PC-3 (cell line): ENCODE measurements around the gene MYO19. TPM values are rescaled to one million over a fixed set of nuclear protein-coding genes. Genes with fewer than 3 reads are reported as not detected.

ENCODE experiments used
- ATAC-seq: fragments of 200-7000 bp; cut with Tn5 transposase; 2 replicates; pipeline ENCODE4 v1.9.1; 2020; ENCODE audit warnings: mild to moderate bottlenecking, moderate library complexity
- BruUV-seq: library from RNA; stranded (reverse); fragments of 400-500 nt; replicated peaks from 2 replicates; lab custom pipeline; 2021; lab: Mats Ljungman, UMichigan
- CTCF ChIA-PET: fragments of 300-600 bp; sonication (Branson Sonifier 250); formaldehyde crosslinking; loops from one replicate; lab custom pipeline; 2022; ENCODE audit warnings: antibody characterized with exemption; lab: Charles Lee
- POLR2A ChIA-PET: fragments of 300-600 bp; sonication (Branson Sonifier 250); formaldehyde crosslinking; loops from one replicate; lab custom pipeline; 2022; ENCODE audit warnings: antibody characterized with exemption; ENCODE audit not compliant: unreplicated experiment; lab: Charles Lee
- DNase-seq: peaks from one replicate; pipeline ENCODE4 v3.0.0-alpha.2; 2015
- H2AFZ ChIP-seq: fragments of 300-600 bp; sonication (generic); 2 replicates; pipeline ENCODE4 v1.6.0; 2016; ENCODE audit warnings: antibody characterized with exemption, low read length
- H3F3A ChIP-seq: fragments of 300-600 bp; sonication (generic); one replicate; pipeline ENCODE4 v1.6.0; 2017; ENCODE audit warnings: antibody characterized with exemption, low read length, control low read depth, mild to moderate bottlenecking; ENCODE audit not compliant: unreplicated experiment
- H3K27ac ChIP-seq: fragments of 300-600 bp; sonication (generic); 2 replicates; pipeline ENCODE4 v1.5.1; 2016; ENCODE audit warnings: mild to moderate bottlenecking, low read length
- H3K27me3 ChIP-seq: fragments of 300-600 bp; sonication (generic); 2 replicates; pipeline ENCODE4 v1.6.1; 2016; ENCODE audit warnings: low read length, mixed read lengths
- H3K36me3 ChIP-seq: fragments of 300-600 bp; sonication (generic); 2 replicates; pipeline ENCODE4 v1.6.1; 2016; ENCODE audit warnings: low read depth, mixed run types, low read length, mixed read lengths
- H3K4me1 ChIP-seq: fragments of 300-600 bp; sonication (generic); 2 replicates; pipeline ENCODE4 v1.5.1; 2016; ENCODE audit warnings: low read length; ENCODE audit not compliant: insufficient read depth
- H3K4me2 ChIP-seq: fragments of 300-600 bp; sonication (generic); 2 replicates; pipeline ENCODE4 v1.6.0; 2016; ENCODE audit warnings: low read length
- H3K4me3 ChIP-seq: fragments of 300-600 bp; sonication (generic); 2 replicates; pipeline ENCODE4 v1.5.1; 2016; ENCODE audit warnings: mild to moderate bottlenecking, low read length, mixed read lengths
- H3K79me2 ChIP-seq: fragments of 300-600 bp; sonication (generic); 2 replicates; pipeline ENCODE4 v1.6.1; 2017; ENCODE audit warnings: low read length, mixed read lengths
- H3K9ac ChIP-seq: fragments of 300-600 bp; sonication (generic); 2 replicates; pipeline ENCODE4 v1.6.0; 2016; ENCODE audit warnings: mild to moderate bottlenecking, low read length
- H3K9me2 ChIP-seq: fragments of 300-600 bp; sonication (generic); replicated peaks from 2 replicates; pipeline ENCODE4 v1.6.1; 2016; ENCODE audit warnings: mixed run types, low read length, mixed read lengths
- H3K9me3 ChIP-seq: fragments of 300-600 bp; sonication (generic); 2 replicates; pipeline ENCODE4 v1.6.1; 2016; ENCODE audit warnings: low read length, mixed read lengths
- H4K20me1 ChIP-seq: fragments of 300-600 bp; sonication (generic); 2 replicates; pipeline ENCODE4 v1.6.1; 2016; ENCODE audit warnings: low read length, mixed read lengths
- EZH2 ChIP-seq: fragments of 300-600 bp; sonication (generic); IDR thresholded peaks from one replicate; pipeline ENCODE4 v1.6.1; 2017; ENCODE audit warnings: antibody characterized with exemption, mild to moderate bottlenecking, low read length; ENCODE audit not compliant: unreplicated experiment
- EZH2phosphoT487 ChIP-seq: fragments of 300-600 bp; sonication (generic); IDR thresholded peaks from 2 replicates; pipeline ENCODE4 v1.6.1; 2018; ENCODE audit warnings: mild to moderate bottlenecking, antibody characterized with exemption, low read length, borderline replicate concordance
- intact Hi-C: fragments of 100-400 bp; cut with micrococcal nuclease; formaldehyde crosslinking; loops from 2 replicates; pipeline ENCODE4 v1.9.0; 2023
- total RNA-seq: library from RNA; depleted of rRNA; stranded (reverse); fragments of >200 nt; gene quantifications from 2 replicates; pipeline ENCODE4 v1.2.3, GENCODE V29; 2014
- TF ChIP-seq, protein P1 (sequence below): fragments of 300-600 bp; sonication (generic); conservative IDR thresholded peaks from 2 replicates; pipeline ENCODE4 v1.5.1; 2017; ENCODE audit warnings: antibody characterized with exemption, low read depth, mild to moderate bottlenecking, low read length

MYO19 gene
- total RNA-seq, 1 experiment from 2014 or later, result 143 TPM

DNA sequence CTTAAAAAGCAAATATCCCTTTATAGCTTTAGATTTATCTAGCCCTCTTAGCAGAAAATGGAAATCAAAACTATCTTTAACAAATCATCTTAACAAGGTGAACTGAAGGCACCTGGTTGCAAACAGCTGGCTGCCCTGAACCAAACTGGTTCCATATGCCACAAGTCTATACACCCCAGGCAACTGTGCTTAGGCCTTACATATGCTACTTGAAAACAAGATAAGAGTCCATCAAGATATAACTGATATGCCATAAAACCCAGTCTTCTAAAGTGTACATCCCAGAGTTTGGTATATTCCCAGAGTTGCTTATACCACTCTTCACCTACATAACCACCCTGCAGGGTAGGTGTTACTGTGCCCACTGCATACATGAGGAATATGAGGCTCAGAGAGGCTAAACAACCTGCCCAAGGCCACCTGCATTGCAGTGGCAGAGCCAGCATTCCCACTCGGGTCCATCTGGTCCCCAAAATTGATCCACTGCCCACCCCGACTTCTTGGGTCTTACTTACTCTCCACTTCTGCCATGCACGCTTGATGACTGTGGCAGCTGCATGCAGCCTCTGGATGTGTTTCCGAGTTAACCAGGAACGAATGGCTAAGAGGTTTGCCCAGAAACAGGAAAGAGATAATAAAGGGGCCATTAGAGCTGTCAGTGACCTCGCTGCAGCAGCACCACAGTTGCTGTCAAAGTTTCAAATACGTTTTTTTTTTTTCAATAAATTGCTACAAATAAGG is 35.9 kb downstream of the MYO19 start:
- Histone ChIP-seq H3K4me2 (no peak overlapping the region), H3K27me3 (no peaks in the 10 kb centered on the region), H3K9ac (no peak overlapping the region), H4K20me1 (no peaks in the 10 kb centered on the region), H3K9me2 (no peaks in the 10 kb centered on the region), H2AFZ (no peak overlapping the region), H3K4me1 (no peaks in the 10 kb centered on the region), H3F3A (no peaks in the 10 kb centered on the region), H3K9me3 (no peaks in the 10 kb centered on the region), H3K79me2 (no peaks in the 10 kb centered on the region), H3K36me3 (peaks cover 20% of the 10 kb centered on the region), H3K27ac (no peak overlapping the region), H3K4me3 (no peak overlapping the region)
- ChIA-PET CTCF (no interaction called here), POLR2A (no interaction called here)
- TF ChIP-seq EZH2, result no peak
- TF ChIP-seq, protein P1, sequence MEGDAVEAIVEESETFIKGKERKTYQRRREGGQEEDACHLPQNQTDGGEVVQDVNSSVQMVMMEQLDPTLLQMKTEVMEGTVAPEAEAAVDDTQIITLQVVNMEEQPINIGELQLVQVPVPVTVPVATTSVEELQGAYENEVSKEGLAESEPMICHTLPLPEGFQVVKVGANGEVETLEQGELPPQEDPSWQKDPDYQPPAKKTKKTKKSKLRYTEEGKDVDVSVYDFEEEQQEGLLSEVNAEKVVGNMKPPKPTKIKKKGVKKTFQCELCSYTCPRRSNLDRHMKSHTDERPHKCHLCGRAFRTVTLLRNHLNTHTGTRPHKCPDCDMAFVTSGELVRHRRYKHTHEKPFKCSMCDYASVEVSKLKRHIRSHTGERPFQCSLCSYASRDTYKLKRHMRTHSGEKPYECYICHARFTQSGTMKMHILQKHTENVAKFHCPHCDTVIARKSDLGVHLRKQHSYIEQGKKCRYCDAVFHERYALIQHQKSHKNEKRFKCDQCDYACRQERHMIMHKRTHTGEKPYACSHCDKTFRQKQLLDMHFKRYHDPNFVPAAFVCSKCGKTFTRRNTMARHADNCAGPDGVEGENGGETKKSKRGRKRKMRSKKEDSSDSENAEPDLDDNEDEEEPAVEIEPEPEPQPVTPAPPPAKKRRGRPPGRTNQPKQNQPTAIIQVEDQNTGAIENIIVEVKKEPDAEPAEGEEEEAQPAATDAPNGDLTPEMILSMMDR, result no peak
- no peak for ATAC-seq
- DNase-seq, result no peak
- no TSS peak for BruUV-seq
- intact Hi-C loops, result no loop called here

DNA sequence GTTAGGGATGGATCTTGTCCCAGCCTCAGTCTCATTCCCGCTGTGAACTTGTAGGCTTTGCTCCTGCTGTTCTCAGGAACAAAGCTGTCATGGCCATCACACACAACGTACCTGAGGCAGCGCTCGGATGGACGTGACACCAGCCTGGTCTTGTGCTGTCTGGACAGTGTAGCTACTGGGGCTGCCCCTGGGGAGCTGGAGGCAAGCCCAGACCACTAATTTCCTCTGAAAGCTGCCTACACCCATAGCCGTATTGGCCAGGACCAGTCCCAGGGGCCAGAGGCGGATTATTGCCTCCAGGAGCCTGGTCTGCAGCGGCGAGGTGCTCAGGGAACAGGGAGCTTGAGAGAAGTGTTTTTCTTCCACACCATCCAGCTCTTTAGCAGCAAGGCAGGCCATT is 36.5 kb downstream of the MYO19 start:
- Histone ChIP-seq H3K9ac (no peak overlapping the region), H3K27me3 (no peaks in the 10 kb centered on the region), H3K4me2 (no peak overlapping the region), H3K79me2 (no peaks in the 10 kb centered on the region), H4K20me1 (no peaks in the 10 kb centered on the region), H3K36me3 (peaks cover 20% of the 10 kb centered on the region), H2AFZ (no peak overlapping the region), H3K4me3 (no peak overlapping the region), H3K9me2 (no peaks in the 10 kb centered on the region), H3K4me1 (no peaks in the 10 kb centered on the region), H3K27ac (no peak overlapping the region), H3K9me3 (no peaks in the 10 kb centered on the region), H3F3A (no peaks in the 10 kb centered on the region)
- no TSS peak for BruUV-seq
- CTCF ChIA-PET, result no interaction called here
- ATAC-seq, result no peak
- no peak for DNase-seq
- POLR2A ChIA-PET, result no interaction called here
- intact Hi-C loops, result no loop called here
- TF ChIP-seq EZH2 (no peak), EZH2phosphoT487 (no peak)
- TF ChIP-seq, protein P1, result no peak

DNA sequence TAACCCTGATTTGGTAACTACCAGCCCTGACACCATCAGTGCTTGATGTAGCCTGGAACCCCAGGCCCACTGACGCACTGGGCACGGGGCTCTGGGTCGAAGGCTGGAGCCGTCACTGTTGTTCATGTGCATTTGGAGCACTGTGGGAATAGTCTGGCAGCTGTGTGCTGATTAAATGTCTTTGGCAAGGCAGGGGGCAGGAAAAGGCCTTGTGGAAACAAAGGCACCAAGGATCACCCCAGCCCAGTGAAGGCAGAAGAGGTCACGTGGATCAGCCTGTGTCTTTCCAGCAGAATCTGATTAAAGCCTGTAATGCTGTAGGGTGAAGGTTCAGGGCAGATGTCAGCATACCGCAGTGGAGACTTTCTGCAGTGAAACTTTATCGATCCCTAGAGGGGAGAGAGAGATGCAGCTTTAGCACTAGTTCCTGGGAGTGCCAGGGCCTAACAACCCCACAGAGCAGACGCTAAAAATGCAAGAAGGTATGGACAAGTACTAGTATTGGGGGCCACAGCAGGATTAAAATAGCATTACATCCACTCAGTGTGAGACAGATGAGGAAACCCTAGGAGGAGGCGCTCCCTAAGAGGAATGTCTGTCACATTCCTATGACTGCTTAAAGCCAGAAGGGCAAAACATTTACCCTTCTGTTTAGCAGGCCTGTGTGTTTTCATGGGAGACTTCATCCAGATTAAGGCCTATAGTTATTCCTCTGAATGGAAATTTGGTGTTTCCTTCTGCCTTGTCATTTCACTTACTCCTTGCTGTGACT is 38.5 kb downstream of the MYO19 start:
- no peak for ATAC-seq
- Histone ChIP-seq H3K9me3 (no peaks in the 10 kb centered on the region), H2AFZ (no peak overlapping the region), H3K27me3 (no peaks in the 10 kb centered on the region), H3F3A (no peaks in the 10 kb centered on the region), H3K27ac (no peak overlapping the region), H3K9ac (no peak overlapping the region), H3K4me3 (no peak overlapping the region), H3K4me2 (no peak overlapping the region), H3K36me3 (peaks cover 20% of the 10 kb centered on the region), H4K20me1 (no peaks in the 10 kb centered on the region), H3K4me1 (no peaks in the 10 kb centered on the region), H3K9me2 (no peaks in the 10 kb centered on the region), H3K79me2 (peaks cover 6% of the 10 kb centered on the region; the same call in 1 of the 2 replicates)
- POLR2A ChIA-PET, result no interaction called here
- intact Hi-C loops, result no loop called here
- BruUV-seq, result no TSS peak
- CTCF ChIA-PET, result no interaction called here
- TF ChIP-seq EZH2 (no peak), EZH2phosphoT487 (no peak)
- TF ChIP-seq, protein P1, result no peak
- no peak for DNase-seq
